22Rv1 (cell line): ENCODE measurements around the gene PAIP1.

Source experiments
- H3K27ac ChIP-seq: fragments of 450-650 bp; 2 replicates; pipeline ENCODE4 v1.5.1; 2017
- CTCF ChIP-seq: fragments of 450-650 bp; IDR thresholded peaks from 2 replicates; pipeline ENCODE4 v1.5.1; 2017; ENCODE audit warnings: mild to moderate bottlenecking
- ZFX ChIP-seq: fragments of 450-650 bp; IDR thresholded peaks from 2 replicates; pipeline ENCODE4 v1.6.1; 2017; ENCODE audit warnings: antibody characterized with exemption, borderline replicate concordance

The PAIP1 gene

GRCh38 chr5:43570450-43571158 lies 13.7 kb upstream of the PAIP1 start:
- no peak overlapping the region for H3K27ac ChIP-seq
- TF ChIP-seq ZFX = no peak
- TF ChIP-seq CTCF = no peak

GRCh38 chr5:43569236-43569746 lies 12.4 kb upstream of the PAIP1 start:
- H3K27ac ChIP-seq = no peak overlapping the region
- TF ChIP-seq CTCF (no peak), ZFX (no peak)

GRCh38 chr5:43567967-43568366 lies 11.1 kb upstream of the PAIP1 start:
- H3K27ac ChIP-seq = no peak overlapping the region
- TF ChIP-seq CTCF (no peak), ZFX (no peak)

GRCh38 chr5:43565043-43565442 lies 8.2 kb upstream of the PAIP1 start:
- no peak overlapping the region for H3K27ac ChIP-seq
- TF ChIP-seq ZFX = no peak
- no peak for TF ChIP-seq CTCF

- H3K27ac ChIP-seq = no peak overlapping the region
- TF ChIP-seq ZFX (no peak), CTCF (no peak)
Measured at GRCh38 chr5:43564289-43564850, 7.5 kb upstream of the PAIP1 start.

GRCh38 chr5:43563321-43563720 lies 6.4 kb upstream of the PAIP1 start:
- TF ChIP-seq CTCF = no peak
- TF ChIP-seq ZFX = no peak
- no peak overlapping the region for H3K27ac ChIP-seq

GRCh38 chr5:43561356-43561755 lies 4.5 kb upstream of the PAIP1 start:
- H3K27ac ChIP-seq = no peak overlapping the region

More at GRCh38 chr5:43561356-43561755, 4.5 kb upstream of the PAIP1 start:
- TF ChIP-seq CTCF (no peak), ZFX (no peak)
